Body of pancreas (tissue), 4 donors: ENCODE measurements around the gene KRI1. TPM values are rescaled to one million over a fixed set of nuclear protein-coding genes. Genes with fewer than 3 reads are reported as not detected.

Experiments used
- ATAC-seq: fragments of 150-250 bp; one replicate; pipeline ENCODE4 v1.9.1; 2016
- DNase-seq, 4 donors: peaks; one replicate each; pipeline ENCODE4 v3.0.0-alpha.2; 2019
- H3K27ac ChIP-seq, 4 donors: fragments of 200-600 bp; sonication (generic); 1 replicate in 3 of 4; 2 replicates in 1 of 4; pipeline versions ENCODE4 v1.5.1 to v1.6.1; 2016 to 2019; ENCODE audit warnings: mild to moderate bottlenecking in 1 of 4, mixed read lengths in 1 of 4, moderate library complexity in 1 of 4
- H3K27me3 ChIP-seq, 2 donors: fragments of 200-600 bp; sonication (generic); one replicate each; pipeline ENCODE4 v1.6.0; 2016; ENCODE audit warnings: mild to moderate bottlenecking in 1 of 2
- H3K36me3 ChIP-seq, 2 donors: fragments of 200-600 bp; sonication (generic); replicated peaks in 1 of 2; 2 replicates each; pipeline ENCODE4 v1.5.1; 2016; ENCODE audit warnings: low read depth in 2 of 2; ENCODE audit not compliant: insufficient read depth in 1 of 2
- H3K4me1 ChIP-seq: fragments of 200-600 bp; sonication (generic); one replicate; pipeline ENCODE4 v1.6.0; 2016
- H3K4me3 ChIP-seq, 2 donors: fragments of 200-600 bp; sonication (generic); 1 replicate in 1 of 2; 2 replicates in 1 of 2; pipeline ENCODE4 v1.5.1; 2016 to 2019
- H3K9me3 ChIP-seq, 3 donors: fragments of 200-600 bp; sonication (generic); 1 replicate in 2 of 3; 2 replicates in 1 of 3; pipeline ENCODE4 v1.5.1; 2016
- POLR2A ChIP-seq, 3 donors: fragments of 450-650 bp; IDR thresholded peaks; one replicate each; pipeline ENCODE4 v1.6.1; 2016; ENCODE audit warnings: antibody characterized with exemption in 3 of 3, mild to moderate bottlenecking in 2 of 3
- WGBS, 2 donors: methylation state at CpG; one replicate each; pipeline ENCODE4 v1.1.5; 2017; 5-methylcytosine and 5-hydroxymethylcytosine counted together
- intact Hi-C: fragments of 100-400 bp; cut with DNase I; formaldehyde crosslinking; loops from one replicate; pipeline ENCODE4 v1.15.1; 2023
- total RNA-seq, 2 donors: library from RNA; depleted of rRNA; stranded (reverse); fragments of >200 nt; gene quantifications; one replicate each; pipeline ENCODE4 v1.1.0, GENCODE V29; 2016
- TF ChIP-seq, protein P1 (sequence below), 7 experiments: fragments of 450-650 bp in 4 of 7; fragments of 200-600 bp in 3 of 7; sonication (generic) in 3 of 7; IDR thresholded peaks; one replicate each; pipeline ENCODE4 v1.5.1; 2016 to 2019; ENCODE audit warnings: antibody characterized with exemption in 7 of 7

Gene KRI1
- total RNA-seq, 2 donors from 2014 or later = 24.1 to 28.8 TPM

DNA sequence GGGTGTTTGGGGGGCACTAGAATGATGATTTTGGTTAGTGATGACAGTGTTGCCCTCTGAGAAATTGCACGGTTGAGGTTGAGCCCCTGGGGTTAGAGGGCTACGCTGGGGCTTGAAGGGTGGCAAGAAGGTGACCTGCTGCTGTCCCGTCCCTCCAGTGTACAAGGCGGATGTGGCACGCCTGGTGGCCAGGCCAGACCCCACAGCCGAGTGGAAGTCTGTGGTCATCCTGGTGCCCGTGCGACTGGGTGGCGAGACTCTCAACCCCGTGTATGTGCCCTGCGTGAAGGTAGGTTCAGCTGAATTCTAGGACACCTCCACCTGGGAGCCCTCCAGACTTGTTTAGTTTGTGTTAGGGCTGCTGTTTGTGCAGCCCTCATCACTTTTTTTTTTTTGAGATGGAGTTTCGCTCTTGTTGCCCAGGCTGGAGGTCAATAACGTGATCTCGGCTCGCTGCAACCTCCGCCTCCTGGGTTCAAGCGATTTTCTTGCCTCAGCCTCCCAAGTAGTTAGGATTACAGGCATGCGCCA is 17.0 kb downstream of the KRI1 start:
- WGBS, 2 donors = 92 to 93% methylated on average over 14 to 17 of the region's 18 CpGs
- Histone ChIP-seq H3K36me3 (peaks cover 0 to 23% of the 10 kb centered on the region in 2 donors), H3K9me3 (no peaks in the 10 kb centered on the region), H3K27ac (no peak overlapping the region), H3K4me1 (peaks cover 19% of the 10 kb centered on the region), H3K27me3 (no peaks in the 10 kb centered on the region), H3K4me3 (no peak overlapping the region)
- intact Hi-C loops = no loop called here
- DNase-seq (no peak), ATAC-seq (no peak)
- TF ChIP-seq, protein P1, sequence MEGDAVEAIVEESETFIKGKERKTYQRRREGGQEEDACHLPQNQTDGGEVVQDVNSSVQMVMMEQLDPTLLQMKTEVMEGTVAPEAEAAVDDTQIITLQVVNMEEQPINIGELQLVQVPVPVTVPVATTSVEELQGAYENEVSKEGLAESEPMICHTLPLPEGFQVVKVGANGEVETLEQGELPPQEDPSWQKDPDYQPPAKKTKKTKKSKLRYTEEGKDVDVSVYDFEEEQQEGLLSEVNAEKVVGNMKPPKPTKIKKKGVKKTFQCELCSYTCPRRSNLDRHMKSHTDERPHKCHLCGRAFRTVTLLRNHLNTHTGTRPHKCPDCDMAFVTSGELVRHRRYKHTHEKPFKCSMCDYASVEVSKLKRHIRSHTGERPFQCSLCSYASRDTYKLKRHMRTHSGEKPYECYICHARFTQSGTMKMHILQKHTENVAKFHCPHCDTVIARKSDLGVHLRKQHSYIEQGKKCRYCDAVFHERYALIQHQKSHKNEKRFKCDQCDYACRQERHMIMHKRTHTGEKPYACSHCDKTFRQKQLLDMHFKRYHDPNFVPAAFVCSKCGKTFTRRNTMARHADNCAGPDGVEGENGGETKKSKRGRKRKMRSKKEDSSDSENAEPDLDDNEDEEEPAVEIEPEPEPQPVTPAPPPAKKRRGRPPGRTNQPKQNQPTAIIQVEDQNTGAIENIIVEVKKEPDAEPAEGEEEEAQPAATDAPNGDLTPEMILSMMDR (IDR thresholded peaks at IDR 0.05) = no peak
- no peak for TF ChIP-seq POLR2A (IDR thresholded peaks at IDR 0.05)

DNA sequence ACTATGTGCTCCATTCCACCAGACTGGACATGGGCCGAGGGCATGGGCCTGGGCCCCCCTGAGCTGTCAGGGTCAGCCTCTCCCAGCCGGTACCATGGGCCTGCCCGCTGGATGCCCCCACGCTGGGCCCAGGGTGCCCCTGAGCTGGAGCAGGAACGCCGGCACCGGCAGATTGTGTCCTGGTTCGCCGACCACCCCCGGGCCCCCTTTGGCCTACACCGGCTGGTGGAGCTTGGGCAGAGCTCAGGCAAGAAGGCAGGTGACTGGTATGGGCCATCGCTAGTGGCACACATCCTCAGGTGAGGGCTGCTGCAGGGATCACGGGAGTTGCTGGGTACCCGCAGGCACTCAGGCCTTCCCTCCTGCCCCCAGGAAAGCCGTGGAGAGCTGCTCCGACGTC is 19.0 kb downstream of the KRI1 start:
- no peak for DNase-seq
- WGBS, 2 donors = 93 to 100% methylated on average over 2 to 16 of the region's 17 CpGs
- intact Hi-C loops = no loop called here
- peaks cover 0 to 16% of the 10 kb centered on the region in 2 donors for H3K36me3 ChIP-seq
- H3K9me3 ChIP-seq = no peaks in the 10 kb centered on the region
- no peak overlapping the region for H3K4me3 ChIP-seq
- peaks cover 26% of the 10 kb centered on the region for H3K4me1 ChIP-seq
- H3K27ac ChIP-seq = no peak overlapping the region
- no peak for ATAC-seq
- no peaks in the 10 kb centered on the region for H3K27me3 ChIP-seq
- no peak for TF ChIP-seq POLR2A (IDR thresholded peaks at IDR 0.05)
- TF ChIP-seq, protein P1 (IDR thresholded peaks at IDR 0.05) = no peak

DNA sequence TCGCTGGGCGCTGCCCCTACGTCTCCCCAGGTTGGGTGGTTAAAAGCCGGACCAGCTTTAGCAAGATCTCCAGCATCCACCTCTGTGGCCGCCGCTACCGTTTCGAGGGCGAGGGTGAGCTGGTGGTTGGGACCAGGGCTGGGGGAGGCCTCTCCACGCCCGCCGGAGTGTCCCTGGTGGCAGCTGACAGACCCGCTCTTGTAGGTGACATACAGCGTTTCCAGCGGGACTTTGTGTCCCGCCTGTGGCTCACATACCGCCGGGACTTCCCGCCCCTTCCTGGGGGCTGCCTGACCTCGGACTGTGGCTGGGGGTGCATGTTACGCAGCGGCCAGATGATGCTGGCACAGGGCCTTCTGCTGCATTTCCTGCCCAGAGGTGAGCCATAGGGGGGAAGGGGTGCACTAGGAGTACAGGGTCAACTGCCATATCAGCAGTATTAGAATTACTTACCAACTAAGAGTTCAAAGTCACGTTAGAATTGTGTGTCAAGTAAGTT is 21.0 kb downstream of the KRI1 start:
- Histone ChIP-seq H3K36me3 (peaks cover 0 to 10% of the 10 kb centered on the region in 2 donors), H3K9me3 (no peaks in the 10 kb centered on the region), H3K27ac (peak overlapping the region; percentile 77 to 98 (median 95)), H3K4me3 (no peak overlapping the region), H3K27me3 (no peaks in the 10 kb centered on the region), H3K4me1 (peaks cover 26% of the 10 kb centered on the region)
- DNase-seq = peak in 3 of 4 donors; percentile 27 to 52 (median 31)
- WGBS, 2 donors = 0 to 33% methylated on average over 1 to 23 of the region's 23 CpGs
- intact Hi-C loops = no loop called here
- ATAC-seq = no peak
- TF ChIP-seq, protein P1 (IDR thresholded peaks at IDR 0.05) = no peak
- no peak for TF ChIP-seq POLR2A (IDR thresholded peaks at IDR 0.05)

DNA sequence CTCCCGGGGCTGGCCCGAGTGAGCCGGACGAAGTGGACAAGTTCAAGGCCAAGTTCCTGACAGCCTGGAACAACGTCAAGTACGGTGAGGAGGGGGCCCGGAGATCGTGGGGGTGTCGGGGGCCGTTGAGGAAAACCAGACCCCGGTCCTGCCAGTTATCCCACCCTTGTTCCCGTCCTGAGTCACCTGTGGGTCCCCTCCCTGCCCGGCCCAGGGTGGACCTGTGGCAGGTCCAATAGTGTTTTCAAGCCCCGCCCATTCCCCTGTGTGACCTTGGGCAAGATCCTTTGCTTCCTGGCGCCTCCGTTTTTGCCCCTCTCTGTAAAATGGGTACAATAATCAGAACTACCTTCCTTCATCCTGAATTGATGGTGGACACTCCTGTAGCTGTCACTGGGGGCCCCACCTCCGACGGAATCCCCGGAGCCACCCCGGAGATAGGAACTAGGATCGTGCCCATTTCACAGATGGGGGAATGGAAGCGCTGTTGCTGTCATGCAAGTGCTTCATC is 21.5 kb downstream of the KRI1 start:
- peak; percentile 72 to 78 (median 76) for DNase-seq
- Histone ChIP-seq H3K27ac (peak overlapping the region; percentile 77 to 98 (median 95)), H3K9me3 (no peaks in the 10 kb centered on the region), H3K4me1 (peaks cover 26% of the 10 kb centered on the region), H3K4me3 (peak overlapping the region; percentile 78 to 95), H3K27me3 (no peaks in the 10 kb centered on the region), H3K36me3 (peaks cover 0 to 8% of the 10 kb centered on the region in 2 donors)
- intact Hi-C loops = no loop called here
- WGBS, 2 donors = 17 to 30% methylated on average over 10 to 18 of the region's 22 CpGs
- no peak for TF ChIP-seq POLR2A (IDR thresholded peaks at IDR 0.05)
- TF ChIP-seq, protein P1 (IDR thresholded peaks at IDR 0.05) = no peak
- ATAC-seq = peak; percentile 20
